Activated CD4-positive, CD25-positive, alpha-beta regulatory T cell treated with anti-CD3 and anti-CD28 coated beads, Interleukin-2, amount 50 U/mL, for 16 hours (primary cell): ENCODE measurements around the gene NEU4.
"Not testable (repeated sequence)": the region's sequence is repeated elsewhere in the genome, so short reads cannot be mapped to it uniquely, and the experiment has no call there.

ENCODE experiments used
- DNase-seq: peaks from one replicate; pipeline ENCODE4 v3.0.0-alpha.2; 2020; ENCODE audit warnings: low read depth, low spot score

Gene NEU4

DNA sequence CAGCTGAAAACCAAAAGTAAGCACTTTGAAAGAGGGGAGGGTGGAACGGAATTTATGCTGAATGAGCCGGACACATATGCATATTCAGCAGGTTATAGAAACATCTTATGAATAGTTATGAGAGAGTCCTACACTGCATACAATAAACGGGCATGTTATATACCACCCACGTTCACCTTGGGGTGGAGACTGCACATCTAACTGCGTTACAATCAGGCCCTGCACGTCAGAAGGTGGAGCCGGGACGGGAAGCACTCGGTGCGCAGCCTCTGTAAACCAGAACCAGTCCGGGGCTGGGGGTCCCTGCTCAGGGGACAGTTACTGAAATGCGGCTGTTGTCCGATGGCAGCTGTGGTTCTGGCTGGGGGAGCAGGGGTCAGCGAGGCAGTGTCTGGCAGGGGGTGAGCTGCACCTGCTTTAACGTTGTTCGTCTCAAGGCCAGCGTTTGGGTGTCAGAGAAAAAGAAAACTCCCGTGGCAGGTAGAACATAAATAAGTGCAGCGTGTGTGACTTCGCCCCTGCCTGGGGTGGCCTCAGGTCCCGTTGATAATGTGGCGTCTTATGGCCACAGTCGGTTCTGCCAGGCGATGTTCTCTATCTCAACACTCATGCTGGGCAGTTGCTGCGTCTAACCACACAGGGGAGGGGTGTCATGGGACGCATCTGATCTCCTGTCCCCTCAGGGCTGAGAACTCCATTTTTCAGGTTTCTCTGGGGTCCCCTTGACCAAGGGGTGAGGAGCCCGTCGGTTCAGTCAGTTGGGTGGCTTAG lies 24.9 kb downstream of the NEU4 start:
- not testable (repeated sequence) for DNase-seq

DNA sequence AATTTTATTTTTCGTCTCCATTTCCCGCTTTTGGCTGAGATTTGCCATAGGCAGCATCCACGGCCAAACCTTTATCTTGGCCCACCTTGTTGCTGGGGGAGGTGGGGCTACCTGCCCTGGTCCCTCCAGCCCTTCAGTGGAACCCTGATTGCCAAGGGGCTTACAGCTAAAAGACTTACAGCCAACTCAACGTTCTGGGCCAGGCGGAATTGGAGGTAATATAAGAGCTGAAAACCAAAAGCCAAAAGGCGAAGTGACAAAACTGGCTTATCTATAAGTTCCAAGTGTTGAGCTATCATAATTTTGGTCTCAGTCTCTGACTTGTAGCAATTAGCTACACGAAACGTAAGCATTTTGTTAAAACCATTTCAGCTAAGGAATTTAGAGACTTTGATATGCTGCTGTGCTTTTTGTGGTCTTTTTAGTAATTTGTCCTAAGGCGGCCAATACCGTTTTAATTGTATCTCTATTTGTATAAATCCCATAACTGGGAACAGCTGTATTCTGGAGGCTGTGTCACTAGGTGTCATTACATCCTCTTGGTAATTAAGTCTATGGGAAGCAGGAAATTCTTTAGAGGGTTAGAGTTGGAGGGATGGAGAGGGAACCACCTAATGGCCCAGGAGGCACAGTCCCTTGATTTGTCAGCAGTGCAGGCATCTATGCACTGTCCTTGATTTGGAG lies 25.7 kb downstream of the NEU4 start:
- no peak for DNase-seq

- DNase-seq = no peak
Observed at GRCh38 chr2:241835611-241836010, 26.6 kb downstream of the NEU4 start.

DNA sequence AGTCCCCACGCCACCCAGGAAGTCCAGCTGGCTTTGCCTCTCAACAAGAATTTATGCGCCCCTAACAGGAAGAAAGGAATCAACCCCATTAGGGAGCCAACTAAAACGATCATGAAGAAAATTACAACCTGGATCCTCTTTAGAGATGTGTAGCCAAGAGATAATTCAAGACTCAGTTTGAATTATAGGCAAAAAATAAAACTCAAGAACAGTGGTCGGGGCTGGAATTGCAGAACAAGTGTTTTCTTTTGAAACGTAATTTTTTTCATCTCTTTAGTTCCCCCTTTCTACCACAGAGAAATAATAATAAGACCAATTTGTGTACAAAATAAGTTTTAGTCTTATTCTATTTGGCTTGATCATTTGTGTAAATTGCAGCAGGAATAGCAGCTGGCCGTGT lies 27.3 kb downstream of the NEU4 start:
- no peak for DNase-seq

GRCh38 chr2:241837197-241837965 lies 28.4 kb downstream of the NEU4 start:
- DNase-seq = no peak

DNA sequence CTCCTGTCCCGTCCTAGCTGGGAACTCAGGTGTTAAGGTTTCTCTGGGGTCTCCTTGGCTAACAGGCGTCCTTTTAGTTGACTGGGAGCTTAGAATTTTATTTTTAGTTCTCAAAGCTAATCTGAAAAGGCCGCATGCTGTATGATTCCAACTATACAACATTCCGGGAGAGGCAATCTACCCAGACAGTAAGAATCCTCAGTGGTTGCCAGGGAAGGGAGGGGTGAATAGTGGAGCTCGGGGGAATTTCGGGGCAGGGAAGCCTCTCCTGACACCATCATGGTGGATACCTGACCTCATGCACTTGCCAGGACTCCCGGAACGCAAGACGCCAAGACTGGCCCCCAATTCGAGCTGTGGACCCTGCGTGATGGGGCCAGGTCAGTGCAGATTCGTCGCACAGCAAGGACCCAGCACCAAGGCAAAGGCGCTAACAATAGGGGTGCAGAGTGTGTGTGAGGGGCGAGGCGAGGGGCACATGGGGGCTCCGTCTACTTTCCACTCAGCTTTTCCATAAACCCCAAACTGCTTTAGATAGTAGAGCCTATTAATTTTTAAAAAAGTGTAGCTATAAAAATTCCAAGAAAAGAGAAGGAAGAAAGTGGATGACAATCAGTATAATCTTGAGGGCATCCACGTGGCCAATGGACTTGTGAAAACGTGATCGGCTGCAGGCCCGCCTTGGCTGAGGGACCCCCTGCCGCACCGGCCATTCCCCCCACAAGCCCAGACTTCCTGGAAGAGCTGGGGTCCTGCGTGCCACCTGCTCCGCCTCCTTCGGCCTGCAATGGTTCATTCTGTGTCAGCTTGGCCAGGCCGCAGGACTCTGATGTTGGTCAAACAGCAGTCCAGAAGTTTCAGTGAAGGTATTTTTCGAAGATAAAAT lies 32.4 kb downstream of the NEU4 start:
- DNase-seq = no peak

DNA sequence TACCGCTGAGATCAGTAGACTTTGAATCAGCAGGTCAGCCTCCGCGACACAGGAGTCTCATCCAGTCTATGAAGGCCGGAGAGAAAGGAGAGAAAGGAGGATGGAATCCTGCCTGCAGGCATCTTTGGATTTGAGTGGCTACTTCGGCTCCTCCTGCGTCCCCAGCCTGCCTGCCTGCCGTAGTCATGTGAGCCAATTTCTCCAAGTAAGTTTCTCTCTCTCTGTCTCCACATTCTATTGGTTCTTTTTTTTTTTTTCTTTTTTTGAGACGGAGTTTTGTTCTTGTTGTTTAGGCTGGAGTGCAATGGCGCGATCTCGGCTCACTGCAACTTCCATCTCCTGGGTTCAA lies 33.0 kb downstream of the NEU4 start:
- DNase-seq = no peak

DNA sequence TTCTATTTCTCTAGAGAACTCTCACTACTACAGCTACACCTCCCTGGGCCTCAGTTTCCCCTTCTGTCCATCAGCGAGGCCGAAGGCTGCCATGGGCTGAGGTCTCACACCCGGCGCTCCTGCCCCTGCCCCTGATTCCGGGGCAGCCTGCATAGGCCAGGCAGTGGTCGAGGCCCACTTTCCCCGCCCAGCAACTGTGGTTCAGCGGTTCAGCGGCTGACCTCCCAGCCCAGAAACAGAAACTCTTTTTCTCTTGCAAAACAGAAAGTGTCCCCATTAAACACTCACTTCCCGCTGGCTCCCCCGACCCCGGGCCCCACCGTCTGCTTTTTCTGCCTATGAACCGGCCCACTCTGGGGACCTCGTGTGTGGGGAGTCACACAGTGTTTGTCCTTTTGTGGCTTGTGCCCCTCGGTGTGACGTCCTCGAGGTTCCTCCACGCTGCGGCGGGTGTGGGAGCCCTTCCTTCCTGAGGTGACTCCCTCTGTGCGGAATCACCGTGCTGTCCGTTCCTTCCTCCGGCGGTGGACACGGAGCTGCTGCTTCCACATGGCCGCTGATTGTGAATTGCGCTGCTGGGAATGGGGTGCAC lies 33.7 kb downstream of the NEU4 start:
- no peak for DNase-seq

DNA sequence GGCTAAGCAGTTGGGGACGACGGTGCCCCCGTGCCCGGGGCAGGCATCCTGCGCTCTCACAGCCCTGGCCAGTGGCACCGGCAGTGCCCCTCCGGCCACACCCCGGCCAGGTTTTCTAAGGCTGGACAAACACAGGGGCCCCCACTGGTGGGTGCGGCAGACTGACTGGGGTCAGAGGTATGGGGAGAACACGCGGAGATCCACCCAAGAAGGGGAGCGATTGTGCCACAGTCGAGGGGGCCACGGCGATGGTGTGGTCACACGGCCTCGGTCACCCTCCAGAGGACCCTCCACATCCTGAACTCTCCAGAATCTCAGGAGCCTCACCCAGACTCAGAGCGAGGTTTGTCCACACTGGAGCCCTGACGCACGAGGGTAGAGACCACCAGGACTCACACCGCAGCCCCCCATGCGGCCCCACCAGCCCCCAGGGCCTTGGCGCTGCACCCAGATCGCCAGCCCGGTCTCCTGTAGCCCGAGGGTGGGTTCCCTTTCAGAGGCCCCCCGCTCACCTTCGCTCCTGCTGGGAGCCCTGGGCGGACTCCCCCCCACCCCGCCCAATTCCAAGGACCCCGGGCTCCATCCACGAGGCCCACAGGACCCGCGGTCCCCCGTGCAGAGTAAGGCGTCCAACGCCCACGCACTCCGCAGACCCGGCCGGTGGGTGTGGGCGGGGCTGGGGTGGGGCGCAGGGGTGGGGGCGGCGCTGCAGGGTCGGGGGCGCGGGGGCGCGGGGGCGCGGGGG lies 34.5 kb downstream of the NEU4 start:
- no peak for DNase-seq

DNA sequence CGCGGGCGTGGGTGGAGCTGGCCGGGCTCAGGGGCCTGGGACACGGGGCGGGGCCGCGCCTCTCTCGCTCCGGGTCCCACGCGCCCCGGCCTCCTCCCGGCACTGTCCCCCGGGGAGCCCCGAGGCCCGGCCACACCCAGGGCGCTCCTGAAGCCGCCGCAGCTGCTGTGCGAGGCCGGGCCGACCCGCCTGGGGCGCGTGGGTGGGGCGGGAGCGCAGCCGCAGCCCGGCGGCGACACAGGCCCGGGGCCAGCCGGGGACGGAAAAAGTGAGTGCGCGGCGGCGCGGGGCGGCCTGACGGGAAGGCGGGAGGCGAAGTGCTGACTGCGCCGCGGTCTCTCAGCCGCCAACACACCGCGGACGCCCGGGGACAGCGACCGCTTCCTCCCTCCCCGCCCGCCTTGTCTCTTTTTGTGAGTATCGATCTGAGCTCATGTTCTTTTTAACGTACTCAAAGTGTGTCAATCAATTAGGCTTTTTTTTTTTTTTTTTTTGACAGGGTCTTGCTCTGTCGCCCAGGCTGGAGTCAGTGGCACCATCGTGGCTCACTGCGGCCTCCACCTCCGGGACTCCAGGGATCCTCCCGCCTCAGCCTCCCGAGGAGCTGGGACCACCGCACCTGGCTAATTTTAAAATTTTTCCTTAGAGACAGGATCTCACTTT lies 35.2 kb downstream of the NEU4 start:
- peak; percentile 43 for DNase-seq

DNA sequence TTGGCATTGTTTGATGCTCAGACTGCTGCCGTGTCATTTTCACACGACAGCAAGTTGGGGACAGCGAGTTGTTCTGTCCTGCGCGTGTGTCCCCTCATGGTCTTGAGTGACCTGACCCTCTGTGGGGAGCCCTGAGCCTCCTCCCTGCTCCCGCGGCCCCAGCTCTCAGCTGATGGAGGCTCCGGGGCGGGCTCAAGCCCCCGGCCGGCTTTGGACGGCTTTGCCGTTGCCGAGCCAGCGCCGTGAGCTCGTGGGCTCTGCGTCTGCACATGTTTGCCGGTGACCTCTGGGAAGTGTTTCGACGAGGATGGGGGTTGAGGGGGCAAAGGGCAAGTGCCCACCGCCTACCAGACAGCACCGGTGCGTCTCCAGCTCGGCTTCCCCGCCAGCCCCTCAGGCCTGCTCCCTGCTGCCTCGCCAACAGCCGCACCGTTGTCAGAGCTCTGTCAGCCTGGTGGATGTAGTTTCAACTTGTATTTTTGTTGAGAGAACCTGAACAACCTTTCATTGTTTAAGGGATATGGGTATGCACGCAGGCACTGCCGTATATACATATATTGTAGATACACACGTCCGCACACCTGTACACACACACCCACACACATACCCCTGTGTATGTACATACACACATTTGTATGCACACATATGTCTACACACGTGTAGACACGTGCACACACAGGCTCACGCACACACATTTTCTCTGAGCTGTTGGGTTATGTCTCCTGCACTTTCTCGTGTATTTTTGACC lies 36.0 kb downstream of the NEU4 start:
- DNase-seq = no peak

- DNase-seq = no peak
Observed at GRCh38 chr2:241846406-241846805, 37.4 kb downstream of the NEU4 start.

GRCh38 chr2:241848761-241849615 lies 40.0 kb downstream of the NEU4 start:
- no peak for DNase-seq

- DNase-seq = no peak
Observed at GRCh38 chr2:241849616-241850543, 40.9 kb downstream of the NEU4 start.

GRCh38 chr2:241850544-241851324 lies 41.7 kb downstream of the NEU4 start:
- no peak for DNase-seq

GRCh38 chr2:241851325-241852115 lies 42.5 kb downstream of the NEU4 start:
- DNase-seq = no peak
